Measurements from ENCODE around the gene SFXN5.

The SFXN5 gene

DNA sequence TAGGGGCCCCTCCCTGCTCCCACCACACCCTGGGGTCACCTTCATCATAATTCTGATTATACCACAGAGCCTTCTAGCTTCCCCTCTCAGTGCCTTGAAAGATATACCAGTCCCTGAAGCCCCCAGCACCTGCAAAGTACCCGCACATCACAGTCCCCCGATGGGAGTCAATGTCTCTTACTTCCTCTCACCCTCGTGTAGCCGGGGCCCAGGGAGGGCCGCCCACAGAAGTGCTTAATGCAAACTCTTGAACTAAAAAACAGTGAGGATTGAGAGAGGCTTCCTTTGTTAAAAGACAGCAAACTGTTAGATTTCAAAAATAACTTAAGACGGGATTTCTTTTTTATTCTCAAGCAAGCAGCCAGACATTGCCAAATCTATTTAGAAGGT lies 76.5 kb downstream of the SFXN5 start:
- TF ChIP-seq, protein P1, sequence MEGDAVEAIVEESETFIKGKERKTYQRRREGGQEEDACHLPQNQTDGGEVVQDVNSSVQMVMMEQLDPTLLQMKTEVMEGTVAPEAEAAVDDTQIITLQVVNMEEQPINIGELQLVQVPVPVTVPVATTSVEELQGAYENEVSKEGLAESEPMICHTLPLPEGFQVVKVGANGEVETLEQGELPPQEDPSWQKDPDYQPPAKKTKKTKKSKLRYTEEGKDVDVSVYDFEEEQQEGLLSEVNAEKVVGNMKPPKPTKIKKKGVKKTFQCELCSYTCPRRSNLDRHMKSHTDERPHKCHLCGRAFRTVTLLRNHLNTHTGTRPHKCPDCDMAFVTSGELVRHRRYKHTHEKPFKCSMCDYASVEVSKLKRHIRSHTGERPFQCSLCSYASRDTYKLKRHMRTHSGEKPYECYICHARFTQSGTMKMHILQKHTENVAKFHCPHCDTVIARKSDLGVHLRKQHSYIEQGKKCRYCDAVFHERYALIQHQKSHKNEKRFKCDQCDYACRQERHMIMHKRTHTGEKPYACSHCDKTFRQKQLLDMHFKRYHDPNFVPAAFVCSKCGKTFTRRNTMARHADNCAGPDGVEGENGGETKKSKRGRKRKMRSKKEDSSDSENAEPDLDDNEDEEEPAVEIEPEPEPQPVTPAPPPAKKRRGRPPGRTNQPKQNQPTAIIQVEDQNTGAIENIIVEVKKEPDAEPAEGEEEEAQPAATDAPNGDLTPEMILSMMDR (IDR thresholded peaks at IDR 0.05) = no peak
- intact Hi-C loops (cut with DNase I; ENCODE audit: low total_unique reads) = loop anchor here (5.0 kb wide), 2 partner anchors 162 to 182 kb away; no protein-coding TSS in a partner anchor
- H3K4me1 ChIP-seq = peaks cover 0 to 7% (median 2%) of the 10 kb centered on the region in 4 donors

DNA sequence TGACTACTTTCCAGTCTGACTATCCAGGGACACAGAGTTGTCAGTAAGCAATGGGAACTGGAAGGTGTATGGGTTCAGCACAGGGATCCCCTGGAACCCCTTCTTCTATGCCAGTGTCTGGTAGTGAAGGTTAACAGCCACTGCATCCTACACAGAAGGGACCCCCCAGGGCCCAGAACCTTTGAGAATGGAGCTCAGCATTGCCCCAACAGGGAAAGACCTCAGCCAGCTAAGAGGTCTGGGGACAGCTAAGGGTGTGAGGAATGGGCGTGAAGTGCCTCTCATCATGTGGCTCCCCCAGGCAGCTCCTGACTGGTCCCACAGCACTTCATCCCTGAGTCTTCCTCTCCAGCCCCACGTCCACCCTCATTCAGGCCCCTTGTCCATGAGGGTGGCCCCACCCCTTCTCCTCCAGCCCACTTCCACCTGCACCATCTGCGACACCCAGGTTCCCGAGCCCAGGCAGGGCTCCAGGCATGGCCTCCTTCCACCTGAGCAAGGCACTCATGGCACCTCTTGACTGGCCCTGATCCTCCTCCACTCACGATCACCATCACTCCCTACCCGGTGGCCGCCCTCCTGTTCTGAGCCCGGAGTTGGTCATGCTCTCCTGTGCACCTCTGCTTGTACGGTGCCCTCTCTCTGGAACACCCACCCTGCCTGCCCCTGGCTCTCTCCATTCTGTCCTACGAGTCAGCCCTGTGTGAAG lies 77.1 kb downstream of the SFXN5 start:
- Histone ChIP-seq H3K4me3 (no peak overlapping the region), H3K36me3 (peaks cover 0 to 12% (median 0%) of the 10 kb centered on the region in 3 donors), H3K27me3 (no peaks in the 10 kb centered on the region), H3K9me3 (no peaks in the 10 kb centered on the region), H3K27ac (no peak overlapping the region), H3K4me1 (peaks cover 0 to 10% (median 6%) of the 10 kb centered on the region in 4 donors)
- intact Hi-C loops (cut with DNase I; ENCODE audit: low total_unique reads) = loop anchor here (5.0 kb wide), 2 partner anchors 163 to 183 kb away; no protein-coding TSS in a partner anchor
- peak in 1 of 2 donors; percentile 52 for DNase-seq
- TF ChIP-seq, protein P1 (IDR thresholded peaks at IDR 0.05) = no peak

More for the DNA sequence above, 76.5 kb downstream of the SFXN5 start:
- Histone ChIP-seq H3K9me3 (no peaks in the 10 kb centered on the region), H3K4me3 (no peak overlapping the region), H3K27ac (no peak overlapping the region), H3K27me3 (no peaks in the 10 kb centered on the region), H3K36me3 (peaks cover 0 to 12% (median 0%) of the 10 kb centered on the region in 3 donors)
- peak in 1 of 2 donors; percentile 50 for DNase-seq

DNA sequence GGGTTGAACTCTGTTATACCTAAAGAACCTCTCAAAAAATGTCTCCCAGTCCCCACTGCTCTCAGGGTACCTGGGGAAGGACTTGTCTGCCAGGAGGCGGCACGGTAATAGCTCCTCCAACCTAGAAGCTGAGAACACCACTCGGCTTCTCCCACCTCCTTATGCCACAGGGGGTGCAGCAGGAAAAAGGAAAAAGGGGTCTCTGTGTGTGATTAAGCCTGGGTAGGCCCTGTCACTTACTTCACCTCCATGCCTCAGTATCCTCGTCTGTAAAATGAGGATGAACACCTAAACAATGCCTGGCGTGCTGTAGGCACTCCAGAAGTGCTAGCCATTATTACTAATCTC lies 77.6 kb downstream of the SFXN5 start:
- Histone ChIP-seq H3K27me3 (no peaks in the 10 kb centered on the region), H3K4me1 (peaks cover 0 to 10% (median 6%) of the 10 kb centered on the region in 4 donors), H3K9me3 (no peaks in the 10 kb centered on the region), H3K27ac (no peak overlapping the region), H3K36me3 (peaks cover 0 to 12% (median 0%) of the 10 kb centered on the region in 3 donors), H3K4me3 (no peak overlapping the region)
- TF ChIP-seq, protein P1 (IDR thresholded peaks at IDR 0.05) = no peak
- no peak for DNase-seq
- intact Hi-C loops (cut with DNase I; ENCODE audit: low total_unique reads) = loop anchor here (5.0 kb wide), 2 partner anchors 163 to 183 kb away; no protein-coding TSS in a partner anchor

- no peaks in the 10 kb centered on the region for H3K9me3 ChIP-seq
- H3K4me1 ChIP-seq = peaks cover 0 to 10% (median 6%) of the 10 kb centered on the region in 4 donors
- H3K4me3 ChIP-seq = no peak overlapping the region
- DNase-seq = peak in 1 of 2 donors; percentile 58
- intact Hi-C loops (cut with DNase I; ENCODE audit: low total_unique reads) = loop anchor here (5.0 kb wide), 2 partner anchors 164 to 184 kb away; no protein-coding TSS in a partner anchor
- no peaks in the 10 kb centered on the region for H3K27me3 ChIP-seq
- peaks cover 0 to 7% (median 0%) of the 10 kb centered on the region in 3 donors for H3K36me3 ChIP-seq
- H3K27ac ChIP-seq = no peak overlapping the region
- TF ChIP-seq, protein P1 (IDR thresholded peaks at IDR 0.05) = peak; percentile 75 to 85
These were observed 78.2 kb downstream of the SFXN5 start for GRCh38 chr2:72993147-72993932.

DNA sequence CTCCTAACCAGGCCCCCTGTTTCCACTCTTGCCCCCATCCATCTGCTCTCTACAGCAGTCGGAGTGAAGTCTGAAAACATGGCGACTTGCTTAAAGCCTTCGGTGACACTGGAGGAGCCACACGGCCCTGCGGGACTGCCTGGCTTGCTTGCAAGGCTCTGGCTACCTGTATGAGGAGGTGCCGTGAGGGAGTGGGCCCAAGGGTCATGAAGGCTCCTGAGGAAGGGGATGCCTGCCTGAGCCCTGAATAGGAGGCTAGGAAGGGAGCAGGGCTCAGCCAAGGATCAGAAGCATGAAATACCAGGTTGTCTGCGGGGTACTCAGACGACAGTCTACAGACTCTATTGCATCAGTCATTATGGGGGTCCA lies 78.8 kb downstream of the SFXN5 start:
- no peak overlapping the region for H3K4me3 ChIP-seq
- TF ChIP-seq, protein P1 (IDR thresholded peaks at IDR 0.05) = no peak
- DNase-seq = no peak
- H3K27ac ChIP-seq = no peak overlapping the region
- peaks cover 0 to 4% (median 0%) of the 10 kb centered on the region in 3 donors for H3K36me3 ChIP-seq
- intact Hi-C loops (cut with DNase I; ENCODE audit: low total_unique reads) = loop anchor here (5.0 kb wide), 2 partner anchors 165 to 185 kb away; no protein-coding TSS in a partner anchor
- H3K4me1 ChIP-seq = peaks cover 0 to 10% (median 6%) of the 10 kb centered on the region in 4 donors
- H3K27me3 ChIP-seq = no peaks in the 10 kb centered on the region
- H3K9me3 ChIP-seq = no peaks in the 10 kb centered on the region
